ENCODE results near the gene SKOR1.
A peak's percentile ranks its signal among the peaks of the same experiment; 100 is the strongest.

The SKOR1 gene

DNA sequence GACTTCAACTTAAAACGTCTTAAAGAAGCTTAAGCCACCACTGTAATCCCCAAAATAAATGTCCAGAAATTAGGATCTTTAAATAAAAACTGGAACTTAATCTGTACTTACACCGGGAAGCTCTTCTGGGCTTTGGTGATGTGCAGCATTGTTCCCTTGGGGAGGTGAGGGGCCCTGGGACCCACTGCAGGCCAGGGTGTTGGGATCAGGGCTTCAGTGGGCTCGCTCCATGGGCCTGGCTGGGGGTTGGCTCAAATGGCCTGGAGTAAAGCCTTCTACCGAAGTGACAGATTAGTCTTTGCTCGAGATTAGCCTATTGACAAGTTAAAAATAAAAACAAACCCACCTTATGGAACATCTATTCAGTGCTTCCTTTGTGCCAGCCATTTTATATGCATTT lies 20.7 kb downstream of the SKOR1 start:
- H2AFZ ChIP-seq (ENCODE audit: low read depth, low read length), result no peak overlapping the region
- H3K9me3 ChIP-seq (ENCODE audit: low read length), result no peaks in the 10 kb centered on the region
- H3K36me3 ChIP-seq (ENCODE audit: insufficient read depth, low read length), result no peaks in the 10 kb centered on the region
- no peak overlapping the region for H3K4me3 ChIP-seq (ENCODE audit: low read length)
- H3K4me1 ChIP-seq (ENCODE audit: insufficient read depth, low read length), result peaks cover 40% of the 10 kb centered on the region
- H3K27me3 ChIP-seq (ENCODE audit: insufficient read depth, low read length), result no peaks in the 10 kb centered on the region

DNA sequence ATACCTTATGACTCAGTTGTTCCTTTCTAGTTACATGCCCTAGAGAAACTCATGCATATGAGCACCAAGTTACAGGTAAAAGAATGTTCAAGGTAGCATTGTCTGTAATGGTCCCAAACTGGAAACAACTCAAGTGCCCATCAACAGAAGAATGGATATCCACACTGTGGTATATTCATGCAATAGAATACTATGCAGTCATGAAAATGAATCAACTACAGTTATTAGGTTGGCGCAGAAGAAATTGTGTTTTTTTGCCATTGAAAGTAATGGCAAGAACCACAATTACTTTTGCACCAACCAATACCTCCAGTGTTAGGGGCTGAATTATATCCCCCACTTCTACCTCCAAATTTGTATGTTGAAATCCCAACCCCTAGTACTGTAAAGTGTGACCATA lies 24.2 kb downstream of the SKOR1 start:
- Histone ChIP-seq H2AFZ (ENCODE audit: low read depth, low read length) (no peak overlapping the region), H3K4me1 (ENCODE audit: insufficient read depth, low read length) (peaks cover 11% of the 10 kb centered on the region), H3K4me3 (ENCODE audit: low read length) (no peak overlapping the region), H3K27me3 (ENCODE audit: insufficient read depth, low read length) (no peaks in the 10 kb centered on the region), H3K36me3 (ENCODE audit: insufficient read depth, low read length) (no peaks in the 10 kb centered on the region), H3K9me3 (ENCODE audit: low read length) (no peaks in the 10 kb centered on the region)

DNA sequence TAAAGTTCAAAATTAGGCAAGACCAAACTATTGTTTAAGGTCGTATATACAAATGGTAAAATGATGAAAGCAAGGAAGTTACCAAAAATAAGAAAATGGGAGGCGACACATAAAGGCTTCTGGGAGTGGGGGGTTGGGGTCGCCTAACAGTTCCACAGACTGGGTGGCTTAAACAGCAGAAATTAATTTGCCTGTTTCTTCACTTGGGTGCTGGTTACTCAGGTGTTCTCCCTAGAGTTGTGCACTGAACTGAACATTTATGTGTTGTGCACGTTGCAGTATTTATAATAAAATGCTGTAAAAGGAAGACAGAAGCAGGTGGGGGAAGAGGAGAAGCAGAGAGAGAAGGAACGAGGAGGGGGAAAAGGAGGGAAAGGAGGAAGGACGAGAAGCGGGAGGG lies 25.0 kb downstream of the SKOR1 start:
- Histone ChIP-seq H3K27me3 (ENCODE audit: insufficient read depth, low read length) (no peaks in the 10 kb centered on the region), H2AFZ (ENCODE audit: low read depth, low read length) (no peak overlapping the region)

DNA sequence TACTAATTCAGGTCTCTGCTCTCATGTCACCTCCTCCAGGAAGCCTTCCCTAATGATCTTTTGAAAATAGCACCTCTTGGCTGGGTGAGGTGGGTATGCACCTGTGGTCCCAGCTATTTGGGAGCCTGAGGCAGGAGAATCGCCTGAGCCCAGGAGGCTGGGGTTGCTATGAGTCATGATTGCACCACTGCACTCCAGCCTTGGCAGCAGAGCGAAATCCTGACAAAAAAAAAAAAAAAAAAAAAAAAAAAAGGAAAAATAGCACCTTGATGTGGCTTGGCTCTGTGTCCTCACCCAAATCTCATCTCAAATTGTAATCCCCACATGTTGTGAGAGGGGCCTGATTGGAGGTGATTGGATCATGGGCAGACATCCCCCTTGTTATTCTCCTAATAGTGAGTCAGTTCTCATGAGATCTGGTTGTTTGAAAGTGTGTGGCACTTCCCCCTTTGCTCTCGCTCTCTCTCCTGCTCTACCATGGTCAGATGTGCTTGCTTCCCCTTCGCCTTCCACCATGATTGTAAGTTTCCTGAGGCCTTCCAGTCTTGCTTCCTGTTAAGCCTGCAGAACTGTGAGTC lies 25.8 kb downstream of the SKOR1 start:
- H3K4me3 ChIP-seq (ENCODE audit: low read length), result no peak overlapping the region
- H3K36me3 ChIP-seq (ENCODE audit: insufficient read depth, low read length), result no peaks in the 10 kb centered on the region
- H3K4me1 ChIP-seq (ENCODE audit: insufficient read depth, low read length), result no peaks in the 10 kb centered on the region
- H3K9me3 ChIP-seq (ENCODE audit: low read length), result no peaks in the 10 kb centered on the region
- H3K27me3 ChIP-seq (ENCODE audit: insufficient read depth, low read length), result no peaks in the 10 kb centered on the region
- H2AFZ ChIP-seq (ENCODE audit: low read depth, low read length), result no peak overlapping the region

More for the DNA sequence above, 25.0 kb downstream of the SKOR1 start:
- peaks cover 3% of the 10 kb centered on the region for H3K4me1 ChIP-seq (ENCODE audit: insufficient read depth, low read length)
- no peak overlapping the region for H3K4me3 ChIP-seq (ENCODE audit: low read length)
- H3K9me3 ChIP-seq (ENCODE audit: low read length), result no peaks in the 10 kb centered on the region
- H3K36me3 ChIP-seq (ENCODE audit: insufficient read depth, low read length), result no peaks in the 10 kb centered on the region

DNA sequence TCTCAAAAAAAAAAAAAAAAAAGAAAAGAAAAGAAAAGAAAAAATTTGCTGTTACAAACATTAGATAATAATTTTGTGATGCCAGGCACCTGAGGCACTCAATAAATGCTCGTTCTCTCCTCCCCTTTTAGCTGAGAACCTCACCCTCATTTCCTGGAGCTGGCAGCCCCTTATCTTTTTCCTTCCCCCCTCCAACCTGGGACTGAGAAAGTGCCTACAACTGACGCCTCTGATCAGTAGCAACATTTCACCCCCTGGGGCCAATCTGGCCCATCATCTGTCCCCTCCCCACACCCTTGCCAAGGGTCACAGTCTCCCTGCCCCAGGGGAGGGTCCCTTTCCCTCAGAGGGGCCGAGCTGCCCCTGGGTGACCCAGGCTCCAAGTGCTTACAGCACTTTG lies 27.1 kb downstream of the SKOR1 start:
- Histone ChIP-seq H3K36me3 (ENCODE audit: insufficient read depth, low read length) (no peaks in the 10 kb centered on the region), H3K9me3 (ENCODE audit: low read length) (no peaks in the 10 kb centered on the region), H3K4me1 (ENCODE audit: insufficient read depth, low read length) (no peaks in the 10 kb centered on the region), H2AFZ (ENCODE audit: low read depth, low read length) (no peak overlapping the region), H3K27me3 (ENCODE audit: insufficient read depth, low read length) (no peaks in the 10 kb centered on the region), H3K4me3 (ENCODE audit: low read length) (no peak overlapping the region)

DNA sequence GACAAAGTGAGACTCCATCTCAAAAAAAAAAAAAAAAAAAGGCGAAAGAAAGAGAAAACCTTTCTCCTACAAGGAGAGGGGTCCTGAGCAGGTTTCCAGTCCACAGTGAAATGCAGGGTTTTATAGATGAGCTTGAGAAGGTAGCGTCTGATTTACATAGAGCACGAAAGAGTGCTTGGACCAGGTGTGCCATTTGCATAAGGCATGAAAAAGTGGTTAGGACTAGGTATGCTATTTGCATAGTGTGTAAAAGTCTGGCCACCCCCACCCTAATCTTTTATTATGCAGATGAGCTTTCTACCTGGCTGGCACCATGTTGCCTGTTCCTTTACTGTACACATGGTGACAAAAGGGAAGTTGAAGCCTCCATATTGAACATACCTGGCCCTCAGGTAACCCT lies 28.1 kb downstream of the SKOR1 start:
- Histone ChIP-seq H3K4me1 (ENCODE audit: insufficient read depth, low read length) (no peaks in the 10 kb centered on the region), H2AFZ (ENCODE audit: low read depth, low read length) (no peak overlapping the region), H3K9me3 (ENCODE audit: low read length) (no peaks in the 10 kb centered on the region), H3K36me3 (ENCODE audit: insufficient read depth, low read length) (no peaks in the 10 kb centered on the region), H3K27me3 (ENCODE audit: insufficient read depth, low read length) (no peaks in the 10 kb centered on the region), H3K4me3 (ENCODE audit: low read length) (no peak overlapping the region)

DNA sequence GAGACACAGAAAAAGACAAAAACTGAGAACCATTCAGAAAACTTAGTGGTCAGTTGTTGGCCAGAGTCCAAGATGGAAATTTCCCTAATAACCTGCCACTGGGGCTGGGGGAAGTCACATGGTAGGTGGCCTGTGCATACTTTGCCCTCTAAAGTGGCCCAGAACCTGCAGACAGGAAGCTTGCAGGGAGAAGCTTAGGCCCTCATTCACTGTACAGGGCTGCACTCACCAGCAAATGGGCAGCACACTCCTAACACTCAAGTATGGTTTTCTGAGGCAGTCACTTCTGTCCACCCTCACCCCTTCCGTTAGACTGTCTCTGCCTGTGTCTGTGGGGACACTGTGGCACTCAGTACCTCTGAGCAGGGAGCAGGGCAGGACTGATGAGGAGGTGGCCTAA lies 29.0 kb downstream of the SKOR1 start:
- Histone ChIP-seq H3K36me3 (ENCODE audit: insufficient read depth, low read length) (no peaks in the 10 kb centered on the region), H3K9me3 (ENCODE audit: low read length) (no peaks in the 10 kb centered on the region), H3K27me3 (ENCODE audit: insufficient read depth, low read length) (no peaks in the 10 kb centered on the region), H2AFZ (ENCODE audit: low read depth, low read length) (no peak overlapping the region), H3K4me3 (ENCODE audit: low read length) (no peak overlapping the region), H3K4me1 (ENCODE audit: insufficient read depth, low read length) (no peaks in the 10 kb centered on the region)

GRCh38 chr15:67855842-67856241 lies 30.5 kb downstream of the SKOR1 start:
- no peaks in the 10 kb centered on the region for H3K36me3 ChIP-seq (ENCODE audit: insufficient read depth, low read length)
- no peaks in the 10 kb centered on the region for H3K4me1 ChIP-seq (ENCODE audit: insufficient read depth, low read length)
- H3K4me3 ChIP-seq (ENCODE audit: low read length), result no peak overlapping the region
- no peaks in the 10 kb centered on the region for H3K9me3 ChIP-seq (ENCODE audit: low read length)
- no peak overlapping the region for H2AFZ ChIP-seq (ENCODE audit: low read depth, low read length)
- H3K27me3 ChIP-seq (ENCODE audit: insufficient read depth, low read length), result no peaks in the 10 kb centered on the region

DNA sequence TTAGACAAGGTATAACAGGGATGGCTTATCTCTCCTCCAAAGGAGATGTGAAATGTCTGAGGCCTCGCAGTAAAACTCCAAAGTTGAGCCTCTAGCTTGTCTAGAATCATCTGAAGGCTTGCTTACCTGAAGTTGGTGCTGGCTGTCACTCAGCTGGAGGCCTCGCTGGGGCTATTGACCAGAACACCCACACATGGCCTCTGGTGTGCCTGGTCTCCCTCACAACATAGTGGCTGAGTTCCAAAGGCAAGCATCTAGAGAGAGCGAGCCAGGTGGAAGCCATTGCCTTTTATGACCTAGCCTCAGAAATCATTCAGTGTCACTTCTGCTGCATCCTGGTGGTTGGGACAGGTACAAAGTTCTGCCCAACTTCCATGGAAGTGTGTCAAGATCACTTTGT lies 31.9 kb downstream of the SKOR1 start:
- Histone ChIP-seq H3K4me1 (ENCODE audit: insufficient read depth, low read length) (no peaks in the 10 kb centered on the region), H2AFZ (ENCODE audit: low read depth, low read length) (no peak overlapping the region), H3K27me3 (ENCODE audit: insufficient read depth, low read length) (no peaks in the 10 kb centered on the region), H3K9me3 (ENCODE audit: low read length) (no peaks in the 10 kb centered on the region), H3K4me3 (ENCODE audit: low read length) (no peak overlapping the region), H3K36me3 (ENCODE audit: insufficient read depth, low read length) (no peaks in the 10 kb centered on the region)

- H3K27me3 ChIP-seq (ENCODE audit: insufficient read depth, low read length), result no peaks in the 10 kb centered on the region
- no peaks in the 10 kb centered on the region for H3K36me3 ChIP-seq (ENCODE audit: insufficient read depth, low read length)
- H3K4me3 ChIP-seq (ENCODE audit: low read length), result no peak overlapping the region
- no peaks in the 10 kb centered on the region for H3K4me1 ChIP-seq (ENCODE audit: insufficient read depth, low read length)
- no peak overlapping the region for H2AFZ ChIP-seq (ENCODE audit: low read depth, low read length)
- H3K9me3 ChIP-seq (ENCODE audit: low read length), result no peaks in the 10 kb centered on the region
Observed at GRCh38 chr15:67859331-67859946, 34.1 kb downstream of the SKOR1 start.

DNA sequence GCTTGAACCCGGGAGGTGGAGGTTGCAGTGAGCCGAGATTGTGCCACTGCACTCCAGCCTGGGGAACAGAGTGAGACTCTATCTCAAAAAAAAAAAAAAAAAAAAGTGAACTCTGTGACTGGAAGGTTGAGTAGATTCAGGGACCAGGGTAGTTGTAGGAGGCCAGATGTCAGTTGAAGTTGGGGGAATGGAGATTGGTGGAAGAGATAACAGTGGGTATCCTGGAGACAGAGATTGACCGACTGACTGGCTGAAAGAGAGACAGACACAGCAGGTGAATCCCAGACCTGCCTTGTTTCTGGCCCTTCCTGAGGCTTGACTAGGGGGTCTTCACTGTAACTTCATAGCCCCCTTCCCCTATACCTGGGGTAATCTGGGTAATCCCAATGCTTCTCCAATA lies 36.7 kb downstream of the SKOR1 start:
- Histone ChIP-seq H3K27me3 (ENCODE audit: insufficient read depth, low read length) (no peaks in the 10 kb centered on the region), H3K4me3 (ENCODE audit: low read length) (no peak overlapping the region), H3K36me3 (ENCODE audit: insufficient read depth, low read length) (no peaks in the 10 kb centered on the region), H3K9me3 (ENCODE audit: low read length) (no peaks in the 10 kb centered on the region), H3K4me1 (ENCODE audit: insufficient read depth, low read length) (peaks cover 4% of the 10 kb centered on the region), H2AFZ (ENCODE audit: low read depth, low read length) (no peak overlapping the region)

DNA sequence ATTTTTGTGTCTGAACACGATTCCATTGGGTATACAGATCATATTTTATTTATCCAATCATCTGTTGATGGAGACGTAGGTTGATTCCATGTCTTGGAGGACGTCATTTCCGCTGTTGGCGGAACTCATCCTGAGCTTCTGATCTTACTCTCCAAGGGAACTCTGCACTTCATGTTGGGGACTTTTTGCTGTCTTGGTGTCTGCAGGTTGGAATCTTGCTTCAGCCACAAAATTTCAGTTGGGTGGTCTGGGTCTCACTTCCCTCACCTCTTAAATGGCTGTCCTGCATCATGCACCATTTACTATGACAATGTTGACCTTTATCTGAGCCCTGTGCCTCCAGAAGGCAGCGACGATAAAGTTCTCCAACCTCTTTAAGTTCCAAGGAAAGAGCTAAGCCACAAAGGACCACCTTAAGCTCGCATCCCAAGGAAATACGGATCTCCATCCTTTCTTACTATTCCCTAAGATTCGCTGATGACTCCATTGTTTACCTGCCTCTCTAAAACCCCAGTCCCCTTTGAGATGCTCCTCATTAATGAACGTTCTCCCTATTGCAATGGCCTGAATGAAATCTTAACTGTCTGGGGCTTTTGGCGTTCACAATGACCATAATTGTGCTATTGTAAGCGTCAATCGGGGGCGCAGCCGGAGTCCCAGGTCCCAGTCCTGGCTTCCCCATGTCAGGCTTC lies 37.6 kb downstream of the SKOR1 start:
- H3K4me3 ChIP-seq (ENCODE audit: low read length), result no peak overlapping the region
- H3K9me3 ChIP-seq (ENCODE audit: low read length), result no peaks in the 10 kb centered on the region
- H2AFZ ChIP-seq (ENCODE audit: low read depth, low read length), result no peak overlapping the region
- H3K27me3 ChIP-seq (ENCODE audit: insufficient read depth, low read length), result no peaks in the 10 kb centered on the region
- no peaks in the 10 kb centered on the region for H3K36me3 ChIP-seq (ENCODE audit: insufficient read depth, low read length)
- peaks cover 4% of the 10 kb centered on the region for H3K4me1 ChIP-seq (ENCODE audit: insufficient read depth, low read length)

GRCh38 chr15:67863442-67863987 lies 38.2 kb downstream of the SKOR1 start:
- H3K4me1 ChIP-seq (ENCODE audit: insufficient read depth, low read length), result peaks cover 4% of the 10 kb centered on the region
- no peaks in the 10 kb centered on the region for H3K36me3 ChIP-seq (ENCODE audit: insufficient read depth, low read length)
- H3K27me3 ChIP-seq (ENCODE audit: insufficient read depth, low read length), result no peaks in the 10 kb centered on the region
- no peaks in the 10 kb centered on the region for H3K9me3 ChIP-seq (ENCODE audit: low read length)
- peak overlapping the region; percentile 30 for H2AFZ ChIP-seq (ENCODE audit: low read depth, low read length)
- H3K4me3 ChIP-seq (ENCODE audit: low read length), result peak overlapping the region; percentile 22
